T-helper 1 cell (primary cell): ENCODE results near the gene ALDH4A1.

Experiments used
- DNase-seq, 5 donors: peaks; one replicate each; pipeline ENCODE4 v3.0.0-alpha.2; 2012 to 2020
- total RNA-seq, 4 donors: gene quantifications; one replicate each; lab custom pipeline; 2026; lab: John Stamatoyannopoulos, UW

Gene ALDH4A1
- total RNA-seq = 1.5 to 4.3 (median 2.7) reads per million in 4 donors

DNA sequence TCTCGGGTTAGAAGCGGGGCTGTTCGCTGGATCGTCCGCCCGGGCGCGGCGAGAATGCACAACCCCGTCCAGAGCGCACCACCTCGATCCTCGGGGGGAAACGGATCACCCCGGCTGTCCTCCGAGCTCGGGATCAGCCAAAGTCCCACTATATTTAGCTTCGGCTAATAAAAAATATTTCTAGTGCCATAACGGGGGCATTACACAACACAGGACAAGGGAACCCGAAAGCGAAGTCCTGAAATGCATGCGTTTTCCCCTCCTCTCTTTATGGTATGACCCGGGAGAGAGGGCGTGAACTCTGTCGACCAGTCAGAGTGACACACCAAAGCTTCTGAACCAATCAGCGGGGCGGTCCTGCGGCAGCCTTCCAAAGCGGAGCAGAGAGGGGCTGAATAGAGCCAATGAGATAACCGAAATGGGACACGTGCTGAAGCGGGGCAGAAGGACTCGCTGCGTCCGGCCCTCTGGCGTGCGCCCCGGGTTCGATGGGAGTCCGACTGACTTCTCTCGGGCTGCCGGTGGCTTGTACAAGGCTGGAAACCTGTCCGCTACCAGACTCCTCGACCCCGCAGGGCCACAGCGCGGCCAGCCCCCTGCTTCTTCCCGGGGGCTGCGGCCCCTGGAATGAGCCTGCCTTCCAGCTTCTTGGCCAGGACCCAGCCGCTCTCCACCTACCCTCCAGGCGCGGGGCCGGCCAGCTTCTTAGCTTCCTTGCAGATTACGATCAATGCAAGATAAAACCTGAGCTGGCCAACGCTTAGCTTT is at the start of gene ALDH4A1:
TSS of gene ALDH4A1 (minus strand) at position 33 of the 768 bp plus-strand sequence. CDS start at position 1, 32 bp downstream.
- peak; percentile 83 to 96 (median 91) for DNase-seq

DNA sequence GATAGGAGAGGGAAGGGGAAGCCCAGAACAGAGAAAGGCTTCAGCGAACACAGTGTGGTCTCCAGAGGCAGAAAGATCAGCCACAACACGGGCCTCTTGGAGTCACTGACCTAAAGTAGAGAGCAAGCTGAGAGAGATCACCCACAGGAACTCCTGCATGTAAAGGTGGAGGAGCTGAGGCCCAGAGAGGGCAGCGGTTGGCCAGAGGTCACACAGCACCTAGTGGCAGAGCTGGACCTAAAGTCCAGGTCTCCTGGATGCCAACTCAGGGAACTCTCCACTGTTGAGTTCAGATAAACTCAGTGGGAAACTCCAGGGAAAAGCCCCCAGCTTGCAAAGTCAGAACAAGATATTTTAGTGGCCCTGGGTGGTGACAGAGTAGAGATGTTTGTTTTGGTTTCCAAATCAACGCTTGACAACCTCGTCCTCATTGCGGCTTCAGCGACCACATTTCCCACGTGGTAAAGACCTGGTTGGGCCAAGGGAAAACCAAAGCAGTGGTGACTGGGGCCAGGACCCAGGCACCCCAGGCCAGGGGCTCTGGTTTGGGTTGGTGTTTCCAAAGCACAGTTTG is 49.5 kb upstream of the ALDH4A1 start:
- peak; percentile 60 to 88 (median 69) for DNase-seq

DNA sequence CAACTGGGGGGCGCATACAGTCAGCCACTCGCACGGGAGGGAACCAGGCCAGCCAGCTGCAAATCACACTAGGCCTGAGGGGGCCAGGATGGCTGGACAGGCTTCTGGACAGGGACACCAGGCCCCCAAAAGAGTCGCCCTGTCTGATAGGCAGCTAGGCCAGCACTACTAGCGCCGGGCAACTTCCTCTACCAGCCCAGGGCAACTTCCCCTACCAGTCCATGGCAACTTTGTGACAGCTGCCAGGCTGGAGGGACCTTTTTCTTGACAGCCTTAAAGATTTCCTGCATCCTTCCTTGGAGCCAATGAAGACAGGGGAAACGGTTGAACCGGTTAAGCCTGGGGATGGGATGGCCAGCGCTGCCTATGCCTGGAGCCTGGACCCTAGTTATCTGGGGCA is 49.1 kb upstream of the ALDH4A1 start:
- no peak for DNase-seq

GRCh38 chr1:18950401-18951026 is 48.2 kb upstream of the ALDH4A1 start:
- DNase-seq = peak in 3 of 5 donors; percentile 25 to 48 (median 34)

- DNase-seq = peak in 1 of 5 donors; percentile 34
These were observed 47.5 kb upstream of the ALDH4A1 start for GRCh38 chr1:18949686-18950400.

- no peak for DNase-seq
These were observed 46.7 kb upstream of the ALDH4A1 start for GRCh38 chr1:18948913-18949685.

DNA sequence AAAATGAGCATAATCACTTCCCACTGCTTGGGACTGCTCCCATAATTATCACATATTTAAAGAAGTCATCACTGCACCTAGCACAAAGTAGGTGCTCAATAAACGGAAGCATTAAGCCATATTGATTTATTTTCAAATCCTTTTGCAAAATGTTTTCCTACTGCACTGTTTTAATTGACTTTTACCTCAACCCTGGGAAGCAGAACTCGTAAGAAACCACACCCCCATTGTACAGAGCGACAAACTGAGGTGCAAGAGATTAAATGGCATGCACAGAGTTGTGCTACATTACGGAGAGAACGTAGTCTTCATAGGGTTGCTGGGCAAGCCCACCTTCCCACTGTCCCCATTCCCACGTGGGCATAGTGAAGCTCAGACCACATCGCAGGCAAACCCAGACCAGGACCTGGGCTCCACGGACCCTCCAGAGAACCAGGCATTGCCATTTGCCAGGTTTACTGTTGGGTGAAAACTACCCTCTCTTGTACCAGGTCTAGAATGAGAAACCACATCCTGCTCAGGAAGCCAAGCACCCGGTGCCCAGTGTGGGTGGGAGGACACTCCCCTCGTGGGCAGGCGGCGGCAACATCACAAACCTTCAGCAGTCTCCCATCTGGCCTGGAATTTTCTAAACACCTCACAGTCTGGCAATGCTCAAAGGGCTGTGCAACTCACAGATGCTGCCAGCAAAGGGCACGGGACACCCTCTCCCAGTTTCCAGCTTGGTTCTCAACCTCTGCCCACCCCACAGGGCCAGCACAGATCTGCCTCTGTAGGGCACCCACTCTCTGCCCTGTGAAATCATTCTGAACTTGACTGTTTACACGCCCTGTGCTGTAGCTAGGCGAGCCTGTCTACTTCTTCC is 45.9 kb upstream of the ALDH4A1 start:
- peak in 4 of 5 donors; percentile 51 to 83 (median 60) for DNase-seq

GRCh38 chr1:18947570-18947969 is 45.2 kb upstream of the ALDH4A1 start:
- DNase-seq = no peak

DNA sequence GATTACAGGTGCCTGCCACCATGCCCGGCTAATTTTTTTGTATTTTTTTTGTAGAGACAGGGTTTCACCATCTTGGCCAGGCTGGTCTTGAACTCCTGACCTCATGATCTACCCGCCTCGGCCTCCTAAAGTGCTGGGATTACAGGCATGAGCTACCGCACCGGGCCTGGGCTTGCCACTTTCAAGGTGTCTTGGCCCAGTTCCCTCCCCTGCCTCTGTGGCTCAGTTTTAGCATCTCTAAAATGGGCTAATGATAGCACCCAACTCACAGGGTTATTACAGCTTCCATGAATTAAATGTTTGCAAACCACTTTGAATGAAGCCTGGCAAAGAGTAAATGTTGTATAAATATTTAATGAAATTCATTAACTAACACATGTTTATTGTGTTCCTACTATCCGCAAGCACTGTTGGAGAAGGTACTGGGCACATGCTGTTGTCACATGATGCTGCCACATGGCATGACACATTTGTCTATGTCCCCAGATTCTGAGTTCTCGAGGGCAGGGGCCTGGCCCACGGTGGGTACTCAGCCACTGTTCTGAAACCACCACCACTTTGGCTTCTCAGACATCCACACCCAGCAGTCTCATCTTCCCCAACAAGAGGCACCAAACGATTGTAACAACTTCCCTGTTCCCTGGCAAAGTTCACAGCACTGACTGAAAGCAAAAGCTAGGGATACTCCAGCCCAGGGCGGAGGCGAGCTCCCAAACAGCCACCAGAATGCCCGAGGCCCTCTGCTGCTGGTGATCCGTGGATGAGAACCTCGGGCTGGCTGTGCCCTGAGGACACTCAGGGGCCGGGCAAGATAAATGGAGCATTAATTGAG is 44.4 kb upstream of the ALDH4A1 start:
- no peak for DNase-seq

- DNase-seq = no peak
These were observed 43.1 kb upstream of the ALDH4A1 start for GRCh38 chr1:18945401-18945849.

- no peak for DNase-seq
These were observed 42.5 kb upstream of the ALDH4A1 start for GRCh38 chr1:18944810-18945209.

GRCh38 chr1:18943914-18944572 is 41.7 kb upstream of the ALDH4A1 start:
- DNase-seq = no peak

DNA sequence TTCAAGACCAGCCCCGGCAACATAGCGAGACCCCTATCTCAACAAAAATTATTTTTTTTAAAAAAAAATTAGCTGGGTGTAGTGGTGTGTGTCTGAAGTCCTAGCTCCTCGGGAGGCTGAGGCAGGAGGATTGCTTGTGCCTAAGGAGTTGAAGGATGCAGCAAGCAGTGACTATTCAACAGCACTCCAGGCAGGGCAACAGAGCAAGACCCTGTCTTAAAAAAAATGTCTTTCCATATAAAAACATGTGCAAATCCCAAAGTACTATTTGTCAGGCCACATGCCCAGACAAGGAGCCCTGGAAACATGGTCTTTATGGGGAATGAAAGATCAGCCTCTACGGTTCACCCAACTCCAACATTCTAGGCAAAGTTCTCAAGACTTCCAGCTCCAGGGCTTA is 40.8 kb upstream of the ALDH4A1 start:
- no peak for DNase-seq

GRCh38 chr1:18942340-18942739 is 40.0 kb upstream of the ALDH4A1 start:
- DNase-seq = no peak

DNA sequence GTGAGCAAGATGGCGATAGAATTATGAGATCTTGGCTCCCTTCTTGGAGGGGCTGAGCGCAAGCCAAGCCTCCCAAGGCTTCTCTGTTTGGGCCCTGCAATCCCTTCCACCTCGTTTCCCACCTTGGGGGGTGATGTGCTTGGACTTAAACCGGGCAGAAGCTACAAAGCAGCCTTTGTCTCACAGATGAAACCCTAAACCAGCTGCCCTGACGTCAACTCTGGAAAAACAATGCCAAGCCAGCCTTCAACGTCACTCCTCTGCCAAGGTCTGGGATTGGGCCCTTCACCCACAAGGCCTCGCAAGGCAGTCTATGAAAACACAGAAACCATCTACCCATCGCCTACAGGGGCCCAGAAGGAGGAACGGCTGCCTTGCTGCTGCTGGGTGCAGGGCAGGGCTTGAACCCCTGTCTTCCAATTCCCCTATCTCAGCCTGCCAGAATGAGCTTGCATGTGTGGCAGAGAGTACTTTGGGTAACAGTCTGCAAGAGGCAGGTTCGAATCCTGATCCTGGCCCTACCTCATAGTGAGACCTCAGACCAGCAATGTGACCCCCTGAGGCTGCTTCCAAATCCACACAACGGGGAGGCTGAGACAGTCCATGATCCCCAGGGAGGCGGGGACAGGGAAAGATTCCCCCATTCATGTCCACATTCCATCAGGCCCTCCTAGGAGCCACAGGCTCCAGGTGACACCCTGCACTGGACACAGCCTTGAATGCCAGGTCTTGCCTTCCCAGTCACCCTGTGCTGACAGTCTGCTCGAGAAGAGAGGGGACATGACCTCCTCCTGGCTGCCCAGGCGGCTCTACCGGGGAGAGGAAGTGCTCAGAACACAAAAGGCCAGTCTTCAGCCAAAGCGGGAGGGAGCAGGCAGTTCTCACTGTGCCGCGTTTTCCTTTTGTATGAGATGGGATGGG is 39.1 kb upstream of the ALDH4A1 start:
- no peak for DNase-seq

DNA sequence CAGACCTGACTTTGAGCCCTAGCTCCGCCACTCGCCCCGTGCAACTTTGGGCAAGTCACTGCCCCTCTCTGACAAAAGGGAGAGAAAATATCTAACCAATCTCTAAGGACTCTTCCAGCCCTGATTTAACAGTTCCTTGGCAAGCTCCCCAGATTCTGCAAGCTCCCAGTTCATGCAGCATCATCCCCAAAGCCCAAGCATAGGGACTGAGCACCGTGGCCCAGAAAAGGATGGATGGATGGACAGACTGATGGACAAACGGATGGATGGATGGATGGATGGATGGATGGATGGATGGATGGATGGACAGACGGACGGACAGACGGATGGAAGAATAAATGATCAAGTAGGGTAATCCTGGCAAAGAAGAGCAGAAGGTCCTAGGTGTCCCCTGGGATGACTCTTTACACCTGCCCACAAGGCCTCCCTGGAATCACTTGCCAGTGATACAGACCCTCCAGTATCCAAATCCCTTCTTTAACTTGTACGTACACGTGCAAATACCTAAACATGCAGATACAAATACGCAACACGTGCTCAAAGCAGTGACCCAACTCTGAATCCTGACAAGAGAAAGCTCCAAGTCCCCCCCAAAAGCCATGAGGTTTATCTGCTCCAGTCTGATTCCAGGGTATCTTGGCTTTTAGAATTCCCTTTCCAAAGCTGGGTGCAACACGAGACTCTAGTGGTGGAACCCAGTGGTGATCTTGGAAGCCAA is 38.1 kb upstream of the ALDH4A1 start:
- DNase-seq = no peak

DNA sequence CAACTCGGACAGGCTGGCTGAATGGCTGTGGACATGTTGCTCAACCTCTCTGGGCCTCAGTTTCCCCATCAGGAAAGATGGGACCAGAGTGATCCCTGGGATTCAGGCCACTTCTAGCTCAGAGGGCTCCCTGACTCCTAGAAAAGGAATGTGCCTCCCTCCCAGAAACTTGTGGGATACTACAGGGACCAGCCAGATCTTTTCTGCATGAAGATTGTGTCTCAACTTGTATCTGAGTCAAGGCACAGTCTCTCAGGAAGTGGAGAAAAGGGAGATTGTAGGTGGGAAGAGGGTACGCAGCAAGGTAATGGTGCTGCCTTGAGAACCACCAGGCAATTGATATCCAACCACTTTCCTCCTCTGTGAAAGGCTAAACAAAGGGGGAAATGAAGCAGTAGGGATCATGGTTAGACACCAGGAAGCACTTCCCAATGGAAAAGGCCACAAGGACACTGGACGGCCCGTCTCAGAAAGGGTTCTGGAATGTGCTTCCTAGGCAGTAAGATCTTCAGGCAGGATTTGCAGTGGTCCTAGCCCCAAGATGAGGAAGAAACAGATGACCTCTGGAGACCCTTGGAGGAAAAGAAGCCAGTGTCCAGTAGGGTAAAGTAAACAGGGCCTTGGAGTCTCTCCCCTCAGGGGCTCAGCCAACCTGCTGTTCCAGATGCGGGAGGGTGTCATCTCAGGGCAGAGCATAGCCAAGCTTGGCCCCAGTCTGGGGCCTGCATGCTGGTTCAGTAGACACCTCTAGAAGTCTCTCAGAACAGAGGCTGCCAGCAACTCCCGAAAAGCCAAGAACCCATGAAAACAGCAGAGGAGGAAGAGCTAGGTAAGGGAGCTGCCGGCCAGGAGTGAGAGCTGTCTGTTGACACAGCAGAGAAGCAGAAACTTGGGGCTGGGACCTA is 37.3 kb upstream of the ALDH4A1 start:
- DNase-seq = no peak
